NCI-H226 (cell line): ENCODE measurements around the gene ITGAV.
"Not testable (repeated sequence)": the region's sequence is repeated elsewhere in the genome, so short reads cannot be mapped to it uniquely, and the experiment has no call there.

Experiments used
- DNase-seq: peaks from one replicate; pipeline ENCODE4 v3.0.0-alpha.2; 2015

The ITGAV gene

GRCh38 chr2:186589612-186590349, at the start of gene ITGAV:
ITGAV (plus strand) TSS chr2:186590056; CDS start chr2:186590339, 283 bp downstream.
- DNase-seq, result peak; percentile 91

- DNase-seq, result no peak
Measured at GRCh38 chr2:186540941-186541340, 48.9 kb upstream of the ITGAV start.

GRCh38 chr2:186542002-186542401, 47.9 kb upstream of the ITGAV start:
- DNase-seq, result peak; percentile 40

- DNase-seq, result peak; percentile 82
Measured at GRCh38 chr2:186543561-186544131, 46.2 kb upstream of the ITGAV start.

GRCh38 chr2:186544255-186544675, 45.6 kb upstream of the ITGAV start:
- peak; percentile 94 for DNase-seq

- DNase-seq, result peak; percentile 23
Measured at GRCh38 chr2:186546846-186547245, 43.0 kb upstream of the ITGAV start.

- DNase-seq, result no peak
Measured at GRCh38 chr2:186551323-186552050, 38.4 kb upstream of the ITGAV start.

- peak; percentile 27 for DNase-seq
Measured at GRCh38 chr2:186554429-186554828, 35.4 kb upstream of the ITGAV start.

- DNase-seq, result peak; percentile 83
Measured at GRCh38 chr2:186554850-186555671, 34.8 kb upstream of the ITGAV start.

GRCh38 chr2:186558512-186559276, 31.2 kb upstream of the ITGAV start:
- peak; percentile 70 for DNase-seq

GRCh38 chr2:186559370-186559769, 30.5 kb upstream of the ITGAV start:
- no peak for DNase-seq

- no peak for DNase-seq
Measured at GRCh38 chr2:186559848-186560247, 30.0 kb upstream of the ITGAV start.

GRCh38 chr2:186560254-186560653, 29.6 kb upstream of the ITGAV start:
- DNase-seq, result no peak

- DNase-seq, result no peak
Measured at GRCh38 chr2:186561467-186562208, 28.2 kb upstream of the ITGAV start.

- no peak for DNase-seq
Measured at GRCh38 chr2:186562209-186562578, 27.7 kb upstream of the ITGAV start.

- not testable (repeated sequence) for DNase-seq
Measured at GRCh38 chr2:186568600-186568999, 21.3 kb upstream of the ITGAV start.

- not testable (repeated sequence) for DNase-seq
Measured at GRCh38 chr2:186569127-186569526, 20.7 kb upstream of the ITGAV start.

- no peak for DNase-seq
Measured at GRCh38 chr2:186569897-186570296, 20.0 kb upstream of the ITGAV start.

GRCh38 chr2:186570604-186571003, 19.3 kb upstream of the ITGAV start:
- DNase-seq, result peak; percentile 88

- DNase-seq, result no peak
Measured at GRCh38 chr2:186572705-186573104, 17.2 kb upstream of the ITGAV start.

GRCh38 chr2:186573531-186573930, 16.3 kb upstream of the ITGAV start:
- no peak for DNase-seq
